Measurements from ENCODE around the gene FBXL4. TPM values are rescaled to one million over a fixed set of nuclear protein-coding genes. Genes with fewer than 3 reads are reported as not detected.
A peak's percentile ranks its signal among the peaks of the same experiment; 100 is the strongest.

The FBXL4 gene
- polyA plus RNA-seq, 1 of the 3 experiments (the other 2 are of a cell fraction) = 8.1 TPM

DNA sequence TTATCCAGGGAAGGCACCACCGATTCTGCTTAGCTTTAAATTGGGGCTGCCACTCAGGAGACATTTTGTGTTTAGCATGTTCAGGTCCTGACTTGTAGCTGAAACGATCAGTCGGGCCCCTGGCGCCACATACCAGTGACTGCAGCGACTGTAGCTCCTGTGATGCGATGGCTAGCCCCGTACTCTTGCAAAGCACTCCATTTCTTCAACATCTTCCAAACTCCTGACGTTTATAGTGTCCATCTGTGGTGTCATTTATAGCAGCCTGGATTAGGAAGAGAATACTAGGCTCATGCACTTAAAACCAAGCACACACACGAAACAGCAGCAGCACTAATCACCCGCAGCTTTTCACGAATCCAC, 100.3 kb downstream of the FBXL4 start:
- ChIA-PET CTCF (interaction anchor here (1.3 to 1.8 kb wide), 2 partner anchors 272 to 1142 kb away, joined by 3 to 8 read pairs; no protein-coding TSS in a partner anchor), POLR2A (no interaction called here)
- DNase-seq = no peak
- Histone ChIP-seq H4K20me1 (ENCODE audit: insufficient read depth) (no peaks in the 10 kb centered on the region), H3K27ac (ENCODE audit: low read depth in 2 of 2, low read length in 1 of 2) (no peak overlapping the region), H3K9me2 (no peaks in the 10 kb centered on the region), H3K4me3 (ENCODE audit: low read depth in 2 of 2, low read length in 1 of 2) (no peak overlapping the region), H3K4me2 (no peak overlapping the region), H3K4me1 (ENCODE audit: control insufficient read depth in 1 of 2, insufficient read depth in 2 of 2, low read depth in 1 of 2, low read length in 1 of 2) (peaks cover 0 to 5% of the 10 kb centered on the region in 2 experiments; a peak in 1 of 4 replicates), H3K9ac (no peak overlapping the region), H3K36me3 (replicated peaks in 1 of 2; ENCODE audit: control insufficient read depth in 1 of 2, insufficient read depth in 2 of 2, low read length in 1 of 2) (no peaks in the 10 kb centered on the region), H3K79me2 (ENCODE audit: insufficient read depth) (no peaks in the 10 kb centered on the region), H3K9me3 (no peaks in the 10 kb centered on the region), H3K27me3 (ENCODE audit: insufficient read depth) (no peaks in the 10 kb centered on the region), H2AFZ (ENCODE audit: low read depth) (no peak overlapping the region), H3F3A (replicated peaks; ENCODE audit: insufficient read depth) (no peaks in the 10 kb centered on the region)
- no peak for TF ChIP-seq EP300 (IDR thresholded peaks at IDR 0.05; ENCODE audit: borderline replicate concordance in 1 of 2, low read depth in 1 of 2, low read length in 1 of 2)
- TF ChIP-seq RCOR1 (IDR thresholded peaks at IDR 0.05; ENCODE audit: low read length) = no peak
- TF ChIP-seq, protein P1, sequence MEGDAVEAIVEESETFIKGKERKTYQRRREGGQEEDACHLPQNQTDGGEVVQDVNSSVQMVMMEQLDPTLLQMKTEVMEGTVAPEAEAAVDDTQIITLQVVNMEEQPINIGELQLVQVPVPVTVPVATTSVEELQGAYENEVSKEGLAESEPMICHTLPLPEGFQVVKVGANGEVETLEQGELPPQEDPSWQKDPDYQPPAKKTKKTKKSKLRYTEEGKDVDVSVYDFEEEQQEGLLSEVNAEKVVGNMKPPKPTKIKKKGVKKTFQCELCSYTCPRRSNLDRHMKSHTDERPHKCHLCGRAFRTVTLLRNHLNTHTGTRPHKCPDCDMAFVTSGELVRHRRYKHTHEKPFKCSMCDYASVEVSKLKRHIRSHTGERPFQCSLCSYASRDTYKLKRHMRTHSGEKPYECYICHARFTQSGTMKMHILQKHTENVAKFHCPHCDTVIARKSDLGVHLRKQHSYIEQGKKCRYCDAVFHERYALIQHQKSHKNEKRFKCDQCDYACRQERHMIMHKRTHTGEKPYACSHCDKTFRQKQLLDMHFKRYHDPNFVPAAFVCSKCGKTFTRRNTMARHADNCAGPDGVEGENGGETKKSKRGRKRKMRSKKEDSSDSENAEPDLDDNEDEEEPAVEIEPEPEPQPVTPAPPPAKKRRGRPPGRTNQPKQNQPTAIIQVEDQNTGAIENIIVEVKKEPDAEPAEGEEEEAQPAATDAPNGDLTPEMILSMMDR (IDR thresholded peaks at IDR 0.05) = no peak
- no peak for TF ChIP-seq TEAD4 (IDR thresholded peaks at IDR 0.05; ENCODE audit: borderline replicate concordance, insufficient read depth)
- TF ChIP-seq GABPA (IDR thresholded peaks at IDR 0.05; ENCODE audit: low read depth) = no peak
- no peak for TF ChIP-seq TAF1 (IDR thresholded peaks at IDR 0.05; ENCODE audit: borderline replicate concordance, low read depth, low read length)
- TF ChIP-seq YY1 (IDR thresholded peaks at IDR 0.05; ENCODE audit: low read depth) = no peak
- TF ChIP-seq TCF12 (IDR thresholded peaks at IDR 0.05) = no peak
- WGBS (ENCODE audit: low lambda C conversion rate) = 84% methylated on average over 11 of the region's 11 CpGs

DNA sequence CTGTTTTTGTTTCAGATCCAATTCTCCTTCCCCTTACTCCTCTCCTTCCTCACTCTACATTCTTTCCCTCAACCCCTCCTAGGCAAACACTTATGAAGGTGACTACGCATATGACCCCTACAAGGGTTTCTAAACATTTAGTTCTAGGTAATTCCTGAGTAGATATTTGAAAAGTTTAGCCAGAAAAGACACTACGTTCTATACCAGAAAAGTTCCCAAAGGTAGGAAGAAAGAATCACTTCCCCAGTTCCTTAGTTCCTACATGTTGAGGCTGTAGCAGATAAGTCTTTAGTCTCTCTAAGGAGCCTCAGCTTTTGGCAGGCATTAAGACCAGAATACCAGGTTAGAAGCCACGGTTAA, 101.7 kb downstream of the FBXL4 start:
- no peaks in the 10 kb centered on the region for H3K9me3 ChIP-seq
- ChIA-PET POLR2A (no interaction called here), CTCF (interaction anchor here (0.9 to 2.2 kb wide), 20 partner anchors 10 to 1631 kb away, joined by 3 to 9 read pairs (median 4); partner anchors contain the start of genes FBXL4 and POU3F2)
- H3K36me3 ChIP-seq (replicated peaks in 1 of 2; ENCODE audit: control insufficient read depth in 1 of 2, insufficient read depth in 2 of 2, low read length in 1 of 2) = no peaks in the 10 kb centered on the region
- H3K4me2 ChIP-seq = peak overlapping the region; percentile 94; the same call in 1 of the 2 replicates
- DNase-seq = no peak
- H3K9me2 ChIP-seq = no peaks in the 10 kb centered on the region
- H4K20me1 ChIP-seq (ENCODE audit: insufficient read depth) = no peaks in the 10 kb centered on the region
- no peak overlapping the region for H3K9ac ChIP-seq
- WGBS (ENCODE audit: low lambda C conversion rate) = 62% methylated on average over 3 of the region's 3 CpGs
- H3F3A ChIP-seq (replicated peaks; ENCODE audit: insufficient read depth) = no peaks in the 10 kb centered on the region
- H3K4me1 ChIP-seq (ENCODE audit: control insufficient read depth in 1 of 2, insufficient read depth in 2 of 2, low read depth in 1 of 2, low read length in 1 of 2) = peaks cover 0 to 5% of the 10 kb centered on the region in 2 experiments; a peak in 1 of 4 replicates
- no peaks in the 10 kb centered on the region for H3K27me3 ChIP-seq (ENCODE audit: insufficient read depth)
- peak overlapping the region in 1 of 2 experiments; percentile 78; a peak in 1 of 4 replicates for H3K4me3 ChIP-seq (ENCODE audit: low read depth in 2 of 2, low read length in 1 of 2)
- no peak overlapping the region for H2AFZ ChIP-seq (ENCODE audit: low read depth)
- H3K79me2 ChIP-seq (ENCODE audit: insufficient read depth) = no peaks in the 10 kb centered on the region
- no peak overlapping the region for H3K27ac ChIP-seq (ENCODE audit: low read depth in 2 of 2, low read length in 1 of 2)
- TF ChIP-seq GATA2 (CRISPR knock-in tag; IDR thresholded peaks at IDR 0.05) (no peak), TEAD4 (IDR thresholded peaks at IDR 0.05; ENCODE audit: borderline replicate concordance, insufficient read depth) (no peak), SMC3 (IDR thresholded peaks at IDR 0.05; ENCODE audit: low read depth, low read length) (no peak), RCOR1 (IDR thresholded peaks at IDR 0.05; ENCODE audit: low read length) (no peak), MXI1 (IDR thresholded peaks at IDR 0.05; ENCODE audit: low read depth, low read length) (no peak), JUND (IDR thresholded peaks at IDR 0.05) (no peak), RFX5 (IDR thresholded peaks at IDR 0.05; ENCODE audit: low read length) (no peak), TCF12 (IDR thresholded peaks at IDR 0.05) (no peak), ELF1 (IDR thresholded peaks at IDR 0.05) (no peak), POLR2AphosphoS5 (IDR thresholded peaks at IDR 0.05; ENCODE audit: low read depth, low read length) (no peak)
- TF ChIP-seq, protein P2, sequence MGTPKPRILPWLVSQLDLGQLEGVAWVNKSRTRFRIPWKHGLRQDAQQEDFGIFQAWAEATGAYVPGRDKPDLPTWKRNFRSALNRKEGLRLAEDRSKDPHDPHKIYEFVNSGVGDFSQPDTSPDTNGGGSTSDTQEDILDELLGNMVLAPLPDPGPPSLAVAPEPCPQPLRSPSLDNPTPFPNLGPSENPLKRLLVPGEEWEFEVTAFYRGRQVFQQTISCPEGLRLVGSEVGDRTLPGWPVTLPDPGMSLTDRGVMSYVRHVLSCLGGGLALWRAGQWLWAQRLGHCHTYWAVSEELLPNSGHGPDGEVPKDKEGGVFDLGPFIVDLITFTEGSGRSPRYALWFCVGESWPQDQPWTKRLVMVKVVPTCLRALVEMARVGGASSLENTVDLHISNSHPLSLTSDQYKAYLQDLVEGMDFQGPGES (IDR thresholded peaks at IDR 0.05; ENCODE audit: low read depth, low read length) = no peak
- TF ChIP-seq, protein P3, sequence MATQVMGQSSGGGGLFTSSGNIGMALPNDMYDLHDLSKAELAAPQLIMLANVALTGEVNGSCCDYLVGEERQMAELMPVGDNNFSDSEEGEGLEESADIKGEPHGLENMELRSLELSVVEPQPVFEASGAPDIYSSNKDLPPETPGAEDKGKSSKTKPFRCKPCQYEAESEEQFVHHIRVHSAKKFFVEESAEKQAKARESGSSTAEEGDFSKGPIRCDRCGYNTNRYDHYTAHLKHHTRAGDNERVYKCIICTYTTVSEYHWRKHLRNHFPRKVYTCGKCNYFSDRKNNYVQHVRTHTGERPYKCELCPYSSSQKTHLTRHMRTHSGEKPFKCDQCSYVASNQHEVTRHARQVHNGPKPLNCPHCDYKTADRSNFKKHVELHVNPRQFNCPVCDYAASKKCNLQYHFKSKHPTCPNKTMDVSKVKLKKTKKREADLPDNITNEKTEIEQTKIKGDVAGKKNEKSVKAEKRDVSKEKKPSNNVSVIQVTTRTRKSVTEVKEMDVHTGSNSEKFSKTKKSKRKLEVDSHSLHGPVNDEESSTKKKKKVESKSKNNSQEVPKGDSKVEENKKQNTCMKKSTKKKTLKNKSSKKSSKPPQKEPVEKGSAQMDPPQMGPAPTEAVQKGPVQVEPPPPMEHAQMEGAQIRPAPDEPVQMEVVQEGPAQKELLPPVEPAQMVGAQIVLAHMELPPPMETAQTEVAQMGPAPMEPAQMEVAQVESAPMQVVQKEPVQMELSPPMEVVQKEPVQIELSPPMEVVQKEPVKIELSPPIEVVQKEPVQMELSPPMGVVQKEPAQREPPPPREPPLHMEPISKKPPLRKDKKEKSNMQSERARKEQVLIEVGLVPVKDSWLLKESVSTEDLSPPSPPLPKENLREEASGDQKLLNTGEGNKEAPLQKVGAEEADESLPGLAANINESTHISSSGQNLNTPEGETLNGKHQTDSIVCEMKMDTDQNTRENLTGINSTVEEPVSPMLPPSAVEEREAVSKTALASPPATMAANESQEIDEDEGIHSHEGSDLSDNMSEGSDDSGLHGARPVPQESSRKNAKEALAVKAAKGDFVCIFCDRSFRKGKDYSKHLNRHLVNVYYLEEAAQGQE (IDR thresholded peaks at IDR 0.05; ENCODE audit: low read depth, low read length) = no peak
- TF ChIP-seq, protein P4, sequence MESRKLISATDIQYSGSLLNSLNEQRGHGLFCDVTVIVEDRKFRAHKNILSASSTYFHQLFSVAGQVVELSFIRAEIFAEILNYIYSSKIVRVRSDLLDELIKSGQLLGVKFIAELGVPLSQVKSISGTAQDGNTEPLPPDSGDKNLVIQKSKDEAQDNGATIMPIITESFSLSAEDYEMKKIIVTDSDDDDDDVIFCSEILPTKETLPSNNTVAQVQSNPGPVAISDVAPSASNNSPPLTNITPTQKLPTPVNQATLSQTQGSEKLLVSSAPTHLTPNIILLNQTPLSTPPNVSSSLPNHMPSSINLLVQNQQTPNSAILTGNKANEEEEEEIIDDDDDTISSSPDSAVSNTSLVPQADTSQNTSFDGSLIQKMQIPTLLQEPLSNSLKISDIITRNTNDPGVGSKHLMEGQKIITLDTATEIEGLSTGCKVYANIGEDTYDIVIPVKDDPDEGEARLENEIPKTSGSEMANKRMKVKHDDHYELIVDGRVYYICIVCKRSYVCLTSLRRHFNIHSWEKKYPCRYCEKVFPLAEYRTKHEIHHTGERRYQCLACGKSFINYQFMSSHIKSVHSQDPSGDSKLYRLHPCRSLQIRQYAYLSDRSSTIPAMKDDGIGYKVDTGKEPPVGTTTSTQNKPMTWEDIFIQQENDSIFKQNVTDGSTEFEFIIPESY (IDR thresholded peaks at IDR 0.05; ENCODE audit: borderline replicate concordance, low read depth) = no peak
- TF ChIP-seq, protein P5, sequence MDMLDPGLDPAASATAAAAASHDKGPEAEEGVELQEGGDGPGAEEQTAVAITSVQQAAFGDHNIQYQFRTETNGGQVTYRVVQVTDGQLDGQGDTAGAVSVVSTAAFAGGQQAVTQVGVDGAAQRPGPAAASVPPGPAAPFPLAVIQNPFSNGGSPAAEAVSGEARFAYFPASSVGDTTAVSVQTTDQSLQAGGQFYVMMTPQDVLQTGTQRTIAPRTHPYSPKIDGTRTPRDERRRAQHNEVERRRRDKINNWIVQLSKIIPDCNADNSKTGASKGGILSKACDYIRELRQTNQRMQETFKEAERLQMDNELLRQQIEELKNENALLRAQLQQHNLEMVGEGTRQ (IDR thresholded peaks at IDR 0.05; ENCODE audit: borderline replicate concordance, low read depth, low read length) = no peak
